Type B pancreatic cell (in vitro differentiated cells): ENCODE measurements around the gene ZFP3. TPM values are rescaled to one million over a fixed set of nuclear protein-coding genes. Genes with fewer than 3 reads are reported as not detected.

Experiments
- DNase-seq: peaks from one replicate; pipeline ENCODE4 v3.0.0; 2021; ENCODE audit warnings: mixed read lengths; ENCODE audit not compliant: unreplicated experiment; ENCODE audit errors: extremely low spot score
- H3K27ac Mint-ChIP-seq: 2 replicates; pipeline ENCODE4 v1.8.0; 2021; ENCODE audit warnings: mild to moderate bottlenecking, mixed read lengths
- H3K27me3 Mint-ChIP-seq: 2 replicates; pipeline ENCODE4 v1.8.0; 2021; ENCODE audit warnings: mixed read lengths
- H3K36me3 Mint-ChIP-seq: 2 replicates; pipeline ENCODE4 v1.8.0; 2021; ENCODE audit warnings: mixed read lengths
- H3K4me1 Mint-ChIP-seq: one replicate; pipeline ENCODE4 v1.8.0; 2021; ENCODE audit warnings: mixed read lengths; ENCODE audit not compliant: unreplicated experiment
- H3K4me3 Mint-ChIP-seq: 2 replicates; pipeline ENCODE4 v1.8.0; 2021; ENCODE audit warnings: mild to moderate bottlenecking, mixed read lengths
- H3K9me3 Mint-ChIP-seq: 2 replicates; pipeline ENCODE4 v1.8.0; 2021; ENCODE audit warnings: mixed read lengths
- total RNA-seq: library from RNA; stranded (reverse); gene quantifications from 2 replicates; pipeline ENCODE4 v1.2.1, GENCODE V29; 2021; ENCODE audit warnings: low replicate concordance
- TF ChIP-seq, protein P1 (sequence below): fragments of 200-600 bp; sonication (generic); conservative IDR thresholded peaks from 2 replicates; pipeline ENCODE4 v1.5.0; 2021; ENCODE audit warnings: antibody characterized with exemption, mild to moderate bottlenecking

The ZFP3 gene
- total RNA-seq, 1 donor from 2014 or later = 0.53 TPM

DNA sequence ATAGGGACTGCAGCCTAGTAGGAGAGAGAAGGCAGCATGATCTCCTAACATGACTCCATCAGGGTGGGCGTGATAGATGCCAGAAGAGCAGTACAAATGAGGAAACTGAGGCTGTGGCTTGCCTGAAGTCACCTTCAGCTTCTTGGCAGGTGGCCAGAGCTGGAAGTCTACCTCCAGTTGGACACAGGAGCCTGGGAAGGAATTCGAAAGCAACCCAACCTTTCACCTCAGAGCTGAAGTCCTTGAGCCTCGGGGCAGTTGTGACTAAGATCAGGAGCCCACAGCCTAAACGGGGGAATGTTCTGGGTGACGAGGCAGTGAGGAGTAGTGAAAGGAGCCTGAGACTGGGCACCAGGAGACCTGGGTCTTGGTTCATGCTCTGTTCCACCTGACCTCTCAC is 33.6 kb upstream of the ZFP3 start:
- no peak overlapping the region for H3K27ac Mint-ChIP-seq
- peaks cover 3% of the 10 kb centered on the region for H3K27me3 Mint-ChIP-seq
- no peaks in the 10 kb centered on the region for H3K36me3 Mint-ChIP-seq
- H3K9me3 Mint-ChIP-seq = no peaks in the 10 kb centered on the region
- no peak overlapping the region for H3K4me3 Mint-ChIP-seq
- DNase-seq = no peak
- TF ChIP-seq, protein P1, sequence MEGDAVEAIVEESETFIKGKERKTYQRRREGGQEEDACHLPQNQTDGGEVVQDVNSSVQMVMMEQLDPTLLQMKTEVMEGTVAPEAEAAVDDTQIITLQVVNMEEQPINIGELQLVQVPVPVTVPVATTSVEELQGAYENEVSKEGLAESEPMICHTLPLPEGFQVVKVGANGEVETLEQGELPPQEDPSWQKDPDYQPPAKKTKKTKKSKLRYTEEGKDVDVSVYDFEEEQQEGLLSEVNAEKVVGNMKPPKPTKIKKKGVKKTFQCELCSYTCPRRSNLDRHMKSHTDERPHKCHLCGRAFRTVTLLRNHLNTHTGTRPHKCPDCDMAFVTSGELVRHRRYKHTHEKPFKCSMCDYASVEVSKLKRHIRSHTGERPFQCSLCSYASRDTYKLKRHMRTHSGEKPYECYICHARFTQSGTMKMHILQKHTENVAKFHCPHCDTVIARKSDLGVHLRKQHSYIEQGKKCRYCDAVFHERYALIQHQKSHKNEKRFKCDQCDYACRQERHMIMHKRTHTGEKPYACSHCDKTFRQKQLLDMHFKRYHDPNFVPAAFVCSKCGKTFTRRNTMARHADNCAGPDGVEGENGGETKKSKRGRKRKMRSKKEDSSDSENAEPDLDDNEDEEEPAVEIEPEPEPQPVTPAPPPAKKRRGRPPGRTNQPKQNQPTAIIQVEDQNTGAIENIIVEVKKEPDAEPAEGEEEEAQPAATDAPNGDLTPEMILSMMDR = no peak
- H3K4me1 Mint-ChIP-seq = peaks cover 2% of the 10 kb centered on the region

- Mint-ChIP-seq H3K27me3 (no peaks in the 10 kb centered on the region), H3K36me3 (no peaks in the 10 kb centered on the region), H3K27ac (no peak overlapping the region), H3K4me3 (no peak overlapping the region), H3K9me3 (no peaks in the 10 kb centered on the region), H3K4me1 (peaks cover 9% of the 10 kb centered on the region)
- DNase-seq = no peak
- TF ChIP-seq, protein P1 = no peak
Observed at GRCh38 chr17:5045496-5045895, 32.8 kb upstream of the ZFP3 start.

- Mint-ChIP-seq H3K27me3 (no peaks in the 10 kb centered on the region), H3K36me3 (no peaks in the 10 kb centered on the region), H3K27ac (no peak overlapping the region), H3K9me3 (no peaks in the 10 kb centered on the region), H3K4me1 (peaks cover 10% of the 10 kb centered on the region), H3K4me3 (no peak overlapping the region)
- DNase-seq = no peak
- TF ChIP-seq, protein P1 = no peak
Observed at GRCh38 chr17:5047446-5047845, 30.8 kb upstream of the ZFP3 start.

- Mint-ChIP-seq H3K27me3 (no peaks in the 10 kb centered on the region), H3K36me3 (no peaks in the 10 kb centered on the region), H3K27ac (peak overlapping the region; percentile 78), H3K4me3 (no peak overlapping the region), H3K9me3 (no peaks in the 10 kb centered on the region), H3K4me1 (peaks cover 10% of the 10 kb centered on the region)
- TF ChIP-seq, protein P1 = no peak
- no peak for DNase-seq
Observed at GRCh38 chr17:5049314-5049841, 28.9 kb upstream of the ZFP3 start.

DNA sequence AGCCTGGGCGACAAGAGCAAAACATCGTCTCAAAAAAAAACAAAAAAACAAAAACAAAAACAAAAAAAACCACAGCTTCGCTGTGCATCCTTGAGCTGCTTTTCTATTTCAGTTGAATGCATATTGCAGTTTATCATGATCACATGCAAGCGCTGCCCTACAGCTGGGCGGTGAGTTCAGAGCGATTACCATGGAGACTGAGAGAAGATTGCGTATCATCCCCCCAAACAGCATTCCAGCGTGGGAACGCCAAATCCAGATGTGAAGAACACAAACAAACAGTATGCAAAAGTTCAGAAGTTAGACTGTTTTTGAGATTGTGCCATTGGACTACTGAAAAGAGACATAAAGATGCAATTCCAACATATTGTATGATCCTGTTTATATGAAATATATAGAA is 28.0 kb upstream of the ZFP3 start:
- H3K27ac Mint-ChIP-seq = peak overlapping the region; percentile 68
- no peaks in the 10 kb centered on the region for H3K9me3 Mint-ChIP-seq
- H3K4me1 Mint-ChIP-seq = peaks cover 10% of the 10 kb centered on the region

More for the DNA sequence above, 28.0 kb upstream of the ZFP3 start:
- TF ChIP-seq, protein P1 = no peak
- Mint-ChIP-seq H3K27me3 (no peaks in the 10 kb centered on the region), H3K4me3 (peak overlapping the region; percentile 65), H3K36me3 (no peaks in the 10 kb centered on the region)
- no peak for DNase-seq
